Measurements from ENCODE around the gene PEX5L.

The PEX5L gene

DNA sequence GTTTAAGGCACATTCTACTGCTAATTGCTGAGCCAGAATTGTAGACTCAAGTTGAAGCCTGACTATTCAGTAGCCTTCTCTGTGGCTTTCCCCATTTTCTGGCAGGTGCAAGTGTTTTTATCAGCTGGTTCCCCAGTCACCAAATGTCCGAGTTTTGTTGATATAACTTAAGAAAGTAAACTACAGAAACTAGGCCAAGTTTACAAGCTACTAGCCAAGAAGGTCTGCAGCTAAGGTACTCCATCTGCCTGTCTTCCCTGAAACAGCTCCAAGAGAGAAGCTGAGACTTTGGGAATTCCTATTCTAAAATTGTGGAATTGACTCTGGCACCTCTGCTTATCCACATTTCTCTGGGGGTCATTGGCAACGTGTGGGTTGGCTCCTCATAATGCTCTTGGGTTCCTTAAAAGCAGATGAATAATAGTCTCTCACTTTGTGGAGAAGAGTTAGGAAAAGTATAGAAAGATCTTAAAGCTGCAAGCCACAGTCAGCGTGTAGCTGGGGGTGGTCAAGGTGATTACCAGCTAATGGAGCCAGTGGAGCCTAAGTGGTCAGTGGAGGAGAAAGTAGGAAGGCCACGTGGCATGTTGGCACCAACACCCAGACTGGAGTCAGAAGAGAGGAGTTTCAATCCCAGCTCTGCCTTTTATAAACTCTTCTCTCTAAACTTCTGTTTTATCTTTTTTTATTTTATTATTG lies 128.8 kb downstream of the PEX5L start:
- Histone ChIP-seq H3K27ac (ENCODE audit: low read depth, low read length) (no peak overlapping the region), H3K4me1 (ENCODE audit: control insufficient read depth, insufficient read depth, low read length) (no peaks in the 10 kb centered on the region), H3K27me3 (ENCODE audit: control insufficient read depth, insufficient read depth, low read length) (no peaks in the 10 kb centered on the region), H3K36me3 (ENCODE audit: control insufficient read depth, insufficient read depth, low read length) (no peaks in the 10 kb centered on the region), H3K9ac (ENCODE audit: low read length) (no peak overlapping the region), H3K4me3 (ENCODE audit: low read length) (no peak overlapping the region)

DNA sequence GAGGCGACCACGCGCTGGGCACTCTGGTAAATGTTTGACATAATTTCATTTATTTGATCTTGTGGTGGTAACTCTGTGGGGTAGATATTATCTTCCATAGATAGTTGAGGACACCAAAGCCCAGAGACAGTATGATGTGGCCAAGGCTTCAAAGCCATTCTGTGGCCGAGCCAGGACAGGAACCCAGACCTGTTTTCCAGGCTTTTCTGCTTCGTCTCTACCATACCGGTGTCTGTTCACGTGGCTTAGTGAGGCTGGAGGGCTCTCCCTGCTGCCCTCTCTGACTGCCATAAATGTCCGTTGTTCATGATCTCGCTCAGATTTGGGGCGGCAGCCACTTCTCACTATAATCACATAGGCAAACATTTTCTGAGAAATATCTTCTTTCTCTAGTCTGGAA lies 134.7 kb downstream of the PEX5L start:
- Histone ChIP-seq H3K9ac (ENCODE audit: low read length) (no peak overlapping the region), H3K27ac (ENCODE audit: low read depth, low read length) (no peak overlapping the region), H3K4me1 (ENCODE audit: control insufficient read depth, insufficient read depth, low read length) (no peaks in the 10 kb centered on the region), H3K27me3 (ENCODE audit: control insufficient read depth, insufficient read depth, low read length) (no peaks in the 10 kb centered on the region), H3K36me3 (ENCODE audit: control insufficient read depth, insufficient read depth, low read length) (no peaks in the 10 kb centered on the region), H3K4me3 (ENCODE audit: low read length) (no peak overlapping the region)

DNA sequence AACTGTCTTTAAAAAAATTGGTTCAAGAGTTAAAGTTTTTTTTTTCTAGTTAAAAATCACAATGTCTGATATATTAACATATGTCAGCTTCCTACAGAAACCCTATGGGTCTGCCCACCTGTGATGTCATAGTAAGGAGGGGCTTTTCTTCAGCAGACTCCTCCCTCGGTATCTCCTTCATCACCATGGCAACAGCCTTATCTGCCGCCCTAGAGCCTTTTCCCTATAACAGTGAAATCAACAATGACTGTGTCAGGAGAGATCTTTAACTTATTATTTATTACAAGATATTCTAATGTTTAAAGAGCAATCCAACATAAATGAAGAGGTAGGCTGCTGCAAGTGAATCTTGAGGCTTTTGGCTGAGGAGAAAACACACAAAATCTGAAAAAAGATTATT lies 138.7 kb downstream of the PEX5L start:
- no peaks in the 10 kb centered on the region for H3K4me1 ChIP-seq (ENCODE audit: control insufficient read depth, insufficient read depth, low read length)
- no peak overlapping the region for H3K27ac ChIP-seq (ENCODE audit: low read depth, low read length)
- H3K9ac ChIP-seq (ENCODE audit: low read length), result no peak overlapping the region
- no peaks in the 10 kb centered on the region for H3K36me3 ChIP-seq (ENCODE audit: control insufficient read depth, insufficient read depth, low read length)
- no peak overlapping the region for H3K4me3 ChIP-seq (ENCODE audit: low read length)
- no peaks in the 10 kb centered on the region for H3K27me3 ChIP-seq (ENCODE audit: control insufficient read depth, insufficient read depth, low read length)

DNA sequence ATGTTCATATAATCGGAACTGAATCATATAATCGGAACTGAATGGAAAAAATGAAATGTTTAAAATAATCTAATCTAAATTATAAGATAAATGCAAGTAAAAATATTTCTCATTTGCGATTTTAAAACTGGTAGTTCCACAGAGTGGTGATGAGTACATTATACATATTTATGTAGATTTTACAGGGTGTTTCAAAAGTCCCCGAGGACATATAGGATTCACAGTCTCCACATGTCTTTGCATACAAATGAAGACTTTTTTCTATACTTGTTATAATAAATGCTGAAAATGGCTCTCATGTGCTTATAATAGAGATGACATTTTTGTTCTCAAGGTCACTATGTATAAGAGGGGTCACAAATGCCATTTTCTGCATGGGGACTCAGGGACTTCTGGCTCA lies 139.5 kb downstream of the PEX5L start:
- no peaks in the 10 kb centered on the region for H3K27me3 ChIP-seq (ENCODE audit: control insufficient read depth, insufficient read depth, low read length)
- H3K4me1 ChIP-seq (ENCODE audit: control insufficient read depth, insufficient read depth, low read length), result no peaks in the 10 kb centered on the region
- H3K36me3 ChIP-seq (ENCODE audit: control insufficient read depth, insufficient read depth, low read length), result no peaks in the 10 kb centered on the region
- no peak overlapping the region for H3K27ac ChIP-seq (ENCODE audit: low read depth, low read length)
- no peak overlapping the region for H3K4me3 ChIP-seq (ENCODE audit: low read length)
- H3K9ac ChIP-seq (ENCODE audit: low read length), result no peak overlapping the region

DNA sequence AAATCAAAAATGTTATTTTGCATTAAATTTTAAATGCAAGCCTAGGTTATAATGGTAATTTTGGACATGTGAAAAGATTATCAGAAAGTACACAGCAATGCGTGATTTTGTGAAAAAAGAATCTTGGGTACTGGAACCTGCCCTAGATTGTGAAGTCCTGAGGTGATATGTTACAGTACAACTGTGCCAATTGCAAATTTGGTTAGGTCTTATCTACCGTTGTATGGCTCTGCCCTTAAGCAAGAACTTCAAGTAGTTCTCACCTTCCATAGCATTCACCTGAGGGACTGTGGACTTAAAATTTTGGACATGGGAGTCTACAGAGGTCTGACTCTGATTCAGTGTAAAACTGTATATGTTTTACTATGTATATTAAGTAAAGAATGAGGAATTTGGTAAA lies 140.2 kb downstream of the PEX5L start:
- Histone ChIP-seq H3K4me1 (ENCODE audit: control insufficient read depth, insufficient read depth, low read length) (no peaks in the 10 kb centered on the region), H3K4me3 (ENCODE audit: low read length) (no peak overlapping the region), H3K27me3 (ENCODE audit: control insufficient read depth, insufficient read depth, low read length) (no peaks in the 10 kb centered on the region), H3K36me3 (ENCODE audit: control insufficient read depth, insufficient read depth, low read length) (no peaks in the 10 kb centered on the region), H3K27ac (ENCODE audit: low read depth, low read length) (no peak overlapping the region), H3K9ac (ENCODE audit: low read length) (no peak overlapping the region)

DNA sequence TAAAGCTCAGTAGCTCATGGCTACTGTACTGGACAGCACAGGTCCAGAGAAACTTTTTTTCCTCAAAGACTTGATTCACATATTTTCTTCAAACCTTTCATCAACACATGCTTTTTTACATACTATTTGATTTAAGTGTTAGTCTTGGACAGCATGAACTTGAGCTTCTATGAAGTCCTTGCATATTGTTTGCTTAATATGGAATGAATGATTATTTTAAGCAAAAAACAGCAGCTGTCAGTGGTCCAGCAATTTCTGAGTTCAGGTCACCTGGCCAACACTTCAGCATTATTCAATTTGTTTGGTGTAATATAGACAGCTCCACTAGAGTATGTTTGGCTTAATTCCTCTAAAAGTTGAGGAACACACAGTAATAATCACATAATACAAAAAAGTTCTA lies 141.4 kb downstream of the PEX5L start:
- no peaks in the 10 kb centered on the region for H3K4me1 ChIP-seq (ENCODE audit: control insufficient read depth, insufficient read depth, low read length)
- no peaks in the 10 kb centered on the region for H3K36me3 ChIP-seq (ENCODE audit: control insufficient read depth, insufficient read depth, low read length)
- H3K9ac ChIP-seq (ENCODE audit: low read length), result no peak overlapping the region
- H3K27ac ChIP-seq (ENCODE audit: low read depth, low read length), result no peak overlapping the region
- no peaks in the 10 kb centered on the region for H3K27me3 ChIP-seq (ENCODE audit: control insufficient read depth, insufficient read depth, low read length)
- no peak overlapping the region for H3K4me3 ChIP-seq (ENCODE audit: low read length)

DNA sequence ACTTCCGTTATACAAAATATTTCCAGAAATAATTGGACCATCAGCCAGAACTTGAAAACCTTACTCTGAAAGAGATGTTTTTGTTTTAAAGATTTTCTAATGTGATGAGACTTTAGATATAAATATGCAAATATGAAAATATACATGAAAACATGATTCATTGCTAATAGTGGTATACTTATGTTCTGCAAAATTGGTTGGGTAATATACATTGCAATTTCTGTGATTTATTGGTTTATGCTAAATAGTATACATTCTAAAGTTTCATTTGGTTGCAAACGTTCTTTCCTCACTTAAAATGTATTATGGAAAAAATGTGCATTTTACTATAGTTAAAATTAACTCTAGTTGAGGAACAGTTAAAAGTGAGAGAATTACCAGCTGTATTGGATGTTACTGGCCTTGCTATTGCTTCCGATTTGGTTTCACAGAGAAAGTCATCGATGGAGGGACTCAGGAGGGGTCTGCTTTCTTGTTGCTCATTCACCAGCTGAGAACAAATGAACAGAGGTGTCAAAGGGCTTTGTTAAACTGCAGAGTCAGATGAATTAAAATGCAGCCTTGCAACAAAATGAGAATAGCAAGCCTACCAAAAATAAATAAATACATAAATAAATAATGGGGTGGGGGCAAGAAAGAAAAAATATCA lies 149.3 kb downstream of the PEX5L start:
- no peaks in the 10 kb centered on the region for H3K27me3 ChIP-seq (ENCODE audit: control insufficient read depth, insufficient read depth, low read length)
- no peaks in the 10 kb centered on the region for H3K4me1 ChIP-seq (ENCODE audit: control insufficient read depth, insufficient read depth, low read length)
- H3K36me3 ChIP-seq (ENCODE audit: control insufficient read depth, insufficient read depth, low read length), result no peaks in the 10 kb centered on the region

DNA sequence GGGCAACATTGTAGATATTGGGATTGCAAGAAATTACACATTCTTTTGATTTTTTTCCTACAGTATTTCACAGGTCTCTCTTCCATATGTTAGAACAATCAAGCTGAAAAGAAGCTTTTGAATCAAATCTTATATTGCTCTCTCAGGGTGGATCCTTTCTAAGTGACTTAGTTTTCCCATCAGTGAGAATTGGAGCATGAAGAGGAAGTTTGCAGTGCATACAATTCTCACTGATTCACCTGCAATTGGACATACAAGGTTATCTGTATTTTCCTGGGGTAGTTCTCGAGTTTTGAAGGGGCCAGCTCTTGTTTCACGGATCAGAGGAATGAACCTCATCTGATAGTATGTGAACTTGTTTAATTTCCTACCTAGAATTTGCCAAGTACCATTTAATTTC lies 150.8 kb downstream of the PEX5L start:
- no peak overlapping the region for H3K9ac ChIP-seq (ENCODE audit: low read length)
- H3K4me1 ChIP-seq (ENCODE audit: control insufficient read depth, insufficient read depth, low read length), result no peaks in the 10 kb centered on the region
- H3K27me3 ChIP-seq (ENCODE audit: control insufficient read depth, insufficient read depth, low read length), result no peaks in the 10 kb centered on the region
- no peak overlapping the region for H3K4me3 ChIP-seq (ENCODE audit: low read length)
- no peaks in the 10 kb centered on the region for H3K36me3 ChIP-seq (ENCODE audit: control insufficient read depth, insufficient read depth, low read length)
- H3K27ac ChIP-seq (ENCODE audit: low read depth, low read length), result no peak overlapping the region

More for the DNA sequence above, 149.3 kb downstream of the PEX5L start:
- H3K27ac ChIP-seq (ENCODE audit: low read depth, low read length), result no peak overlapping the region
- H3K4me3 ChIP-seq (ENCODE audit: low read length), result no peak overlapping the region
- no peak overlapping the region for H3K9ac ChIP-seq (ENCODE audit: low read length)

DNA sequence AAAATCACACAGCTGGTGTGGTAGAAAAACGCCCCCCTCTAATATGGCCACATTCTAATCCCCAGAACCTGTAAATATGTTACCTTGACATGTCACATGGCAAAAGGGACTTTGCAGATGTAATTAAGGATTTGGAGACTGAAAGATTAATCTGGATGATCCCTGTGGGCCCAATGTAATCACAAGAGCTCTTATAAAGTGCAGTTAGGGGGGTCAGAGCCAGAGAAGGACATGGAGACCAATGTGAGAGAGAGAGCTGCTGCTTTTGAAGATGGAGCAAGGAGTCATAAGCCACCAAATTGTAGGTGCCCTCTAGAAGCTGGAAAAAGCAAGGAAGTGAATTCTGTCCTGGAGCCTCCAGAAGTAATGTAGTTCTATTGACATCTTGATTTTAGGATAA lies 152.6 kb downstream of the PEX5L start:
- no peak overlapping the region for H3K9ac ChIP-seq (ENCODE audit: low read length)
- H3K27ac ChIP-seq (ENCODE audit: low read depth, low read length), result no peak overlapping the region
- H3K27me3 ChIP-seq (ENCODE audit: control insufficient read depth, insufficient read depth, low read length), result no peaks in the 10 kb centered on the region
- H3K36me3 ChIP-seq (ENCODE audit: control insufficient read depth, insufficient read depth, low read length), result no peaks in the 10 kb centered on the region
- H3K4me3 ChIP-seq (ENCODE audit: low read length), result no peak overlapping the region
- no peaks in the 10 kb centered on the region for H3K4me1 ChIP-seq (ENCODE audit: control insufficient read depth, insufficient read depth, low read length)

DNA sequence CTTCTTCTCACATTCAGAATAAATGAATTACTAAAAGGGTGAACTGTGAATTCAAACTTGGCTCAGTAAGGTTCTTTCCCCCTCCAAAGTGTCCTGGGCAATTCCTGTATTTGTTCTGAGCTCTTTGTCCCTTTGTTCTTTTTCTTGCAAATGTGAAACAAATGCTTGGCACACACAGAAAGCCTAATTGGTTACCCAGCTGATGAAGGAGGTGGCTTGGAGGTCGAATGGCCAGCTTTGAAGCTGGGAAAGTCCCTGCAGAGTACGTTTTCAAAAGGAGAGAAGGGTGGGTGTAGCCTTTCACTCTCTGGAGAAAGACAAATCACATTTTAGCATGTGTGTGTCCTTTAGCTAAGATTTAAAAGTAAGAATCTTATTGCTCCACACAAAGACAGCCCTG lies 154.4 kb downstream of the PEX5L start:
- no peaks in the 10 kb centered on the region for H3K27me3 ChIP-seq (ENCODE audit: control insufficient read depth, insufficient read depth, low read length)
- H3K36me3 ChIP-seq (ENCODE audit: control insufficient read depth, insufficient read depth, low read length), result no peaks in the 10 kb centered on the region
- no peak overlapping the region for H3K4me3 ChIP-seq (ENCODE audit: low read length)
- H3K9ac ChIP-seq (ENCODE audit: low read length), result no peak overlapping the region
- no peaks in the 10 kb centered on the region for H3K4me1 ChIP-seq (ENCODE audit: control insufficient read depth, insufficient read depth, low read length)
- no peak overlapping the region for H3K27ac ChIP-seq (ENCODE audit: low read depth, low read length)

DNA sequence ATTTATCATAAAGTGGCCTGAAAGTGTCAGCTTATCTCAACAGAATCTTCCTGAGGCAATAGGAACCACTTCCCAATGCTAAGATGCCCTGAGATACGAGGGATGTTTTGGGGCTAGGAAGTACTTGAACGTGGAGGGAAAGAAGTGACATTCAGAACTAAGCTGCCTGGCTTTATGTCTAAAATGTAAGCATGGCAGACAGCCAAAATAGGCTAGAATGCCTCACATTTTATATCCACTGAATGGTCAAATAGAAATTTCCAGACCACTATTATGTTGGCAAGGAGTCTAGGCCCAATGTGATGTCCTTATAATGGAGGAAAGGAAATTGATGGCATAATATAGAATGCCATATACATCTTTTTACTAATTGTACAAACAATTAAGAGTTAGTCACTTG lies 154.9 kb downstream of the PEX5L start:
- Histone ChIP-seq H3K4me3 (ENCODE audit: low read length) (no peak overlapping the region), H3K36me3 (ENCODE audit: control insufficient read depth, insufficient read depth, low read length) (no peaks in the 10 kb centered on the region), H3K9ac (ENCODE audit: low read length) (no peak overlapping the region), H3K27ac (ENCODE audit: low read depth, low read length) (no peak overlapping the region), H3K4me1 (ENCODE audit: control insufficient read depth, insufficient read depth, low read length) (no peaks in the 10 kb centered on the region), H3K27me3 (ENCODE audit: control insufficient read depth, insufficient read depth, low read length) (no peaks in the 10 kb centered on the region)

DNA sequence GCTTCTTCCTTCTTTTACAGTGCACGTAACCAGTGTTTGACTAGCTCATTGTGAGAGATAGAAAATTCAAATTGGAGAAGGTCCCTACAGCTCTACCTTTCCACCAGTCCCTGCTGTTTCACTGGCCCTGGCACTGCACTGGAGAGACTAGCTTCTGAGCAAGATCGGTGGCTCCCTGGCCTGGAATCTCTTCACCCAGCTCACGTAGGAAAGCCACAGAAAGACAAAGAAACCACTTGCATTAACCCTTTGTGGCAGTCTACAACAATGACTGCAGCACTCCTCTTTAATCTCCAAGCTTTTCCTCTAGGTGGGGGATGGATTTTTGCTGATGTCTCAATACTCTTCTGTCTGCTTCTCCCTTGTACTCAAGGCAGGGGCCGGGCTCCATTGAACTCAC lies 155.9 kb downstream of the PEX5L start:
- Histone ChIP-seq H3K4me3 (ENCODE audit: low read length) (no peak overlapping the region), H3K9ac (ENCODE audit: low read length) (no peak overlapping the region), H3K36me3 (ENCODE audit: control insufficient read depth, insufficient read depth, low read length) (no peaks in the 10 kb centered on the region), H3K4me1 (ENCODE audit: control insufficient read depth, insufficient read depth, low read length) (no peaks in the 10 kb centered on the region), H3K27me3 (ENCODE audit: control insufficient read depth, insufficient read depth, low read length) (no peaks in the 10 kb centered on the region), H3K27ac (ENCODE audit: low read depth, low read length) (no peak overlapping the region)

DNA sequence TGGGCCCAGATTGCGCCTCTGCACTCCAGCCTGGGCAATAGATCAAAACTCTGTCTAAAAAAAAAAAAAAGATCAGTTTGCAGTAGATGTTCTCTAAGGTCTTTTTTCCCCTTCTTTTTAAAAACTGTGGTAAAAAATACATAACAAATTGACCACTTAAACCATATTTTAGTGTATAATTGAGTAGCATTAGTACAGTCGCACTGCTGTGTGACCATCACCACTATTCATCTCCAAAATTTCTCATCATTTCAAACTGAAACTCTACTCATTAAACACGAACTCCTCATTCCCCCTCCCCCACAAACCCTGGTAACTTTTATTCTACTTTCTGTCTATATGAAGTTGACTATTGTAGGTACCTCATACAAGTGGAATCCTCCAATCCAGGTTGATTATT lies 160.3 kb downstream of the PEX5L start:
- Histone ChIP-seq H3K36me3 (ENCODE audit: control insufficient read depth, insufficient read depth, low read length) (no peaks in the 10 kb centered on the region), H3K27me3 (ENCODE audit: control insufficient read depth, insufficient read depth, low read length) (no peaks in the 10 kb centered on the region), H3K4me3 (ENCODE audit: low read length) (no peak overlapping the region), H3K9ac (ENCODE audit: low read length) (no peak overlapping the region), H3K4me1 (ENCODE audit: control insufficient read depth, insufficient read depth, low read length) (no peaks in the 10 kb centered on the region), H3K27ac (ENCODE audit: low read depth, low read length) (no peak overlapping the region)

All from rectal smooth muscle tissue (tissue), 1 donor.